Kidney epithelial cell (primary cell): Measurements from ENCODE around the gene ITPK1. TPM values are rescaled to one million over a fixed set of nuclear protein-coding genes. Genes with fewer than 3 reads are reported as not detected.

ENCODE experiments used
- DNase-seq: peaks from one replicate; pipeline ENCODE4 v3.0.0-alpha.2; 2010; ENCODE audit warnings: low read depth
- H3K27me3 ChIP-seq: 2 replicates; pipeline ENCODE4 v1.6.0; 2011; ENCODE audit warnings: low read length; ENCODE audit not compliant: control insufficient read depth, insufficient read depth
- H3K36me3 ChIP-seq: 2 replicates; pipeline ENCODE4 v1.5.1; 2011; ENCODE audit warnings: low read length; ENCODE audit not compliant: control insufficient read depth, insufficient read depth
- H3K4me3 ChIP-seq: 2 replicates; pipeline ENCODE4 v1.5.1; 2011; ENCODE audit warnings: low read depth, mild to moderate bottlenecking, control low read depth, low read length
- CTCF ChIP-seq: IDR thresholded peaks from 2 replicates; pipeline ENCODE4 v1.5.1; 2011; ENCODE audit warnings: mild to moderate bottlenecking, moderate library complexity, low read length, control low read depth, inconsistent platforms; ENCODE audit not compliant: insufficient read depth, poor library complexity, severe bottlenecking
- total RNA-seq: library from RNA; depleted of rRNA; stranded (reverse); fragments of >200 nt; gene quantifications from 2 replicates; pipeline ENCODE4 v1.2.3, GENCODE V29; 2015

The ITPK1 gene
- total RNA-seq, 1 donor from 2014 or later = 21.3 TPM

GRCh38 chr14:93017301-93017797 lies 98.4 kb downstream of the ITPK1 start:
- no peaks in the 10 kb centered on the region for H3K27me3 ChIP-seq
- no peaks in the 10 kb centered on the region for H3K36me3 ChIP-seq
- no peak for DNase-seq
- H3K4me3 ChIP-seq = no peak overlapping the region
- TF ChIP-seq CTCF = no peak

GRCh38 chr14:93016275-93016845 lies 99.4 kb downstream of the ITPK1 start:
- DNase-seq = no peak
- TF ChIP-seq CTCF = no peak
- no peaks in the 10 kb centered on the region for H3K36me3 ChIP-seq
- H3K4me3 ChIP-seq = no peak overlapping the region
- no peaks in the 10 kb centered on the region for H3K27me3 ChIP-seq

- Histone ChIP-seq H3K36me3 (no peaks in the 10 kb centered on the region), H3K4me3 (no peak overlapping the region), H3K27me3 (no peaks in the 10 kb centered on the region)
- no peak for DNase-seq
- no peak for TF ChIP-seq CTCF
These were observed 100.2 kb downstream of the ITPK1 start for GRCh38 chr14:93015505-93015904.

GRCh38 chr14:93015064-93015463 lies 100.7 kb downstream of the ITPK1 start:
- Histone ChIP-seq H3K36me3 (no peaks in the 10 kb centered on the region), H3K27me3 (no peaks in the 10 kb centered on the region), H3K4me3 (no peak overlapping the region)
- TF ChIP-seq CTCF = no peak
- no peak for DNase-seq

GRCh38 chr14:93014058-93015023 lies 101.4 kb downstream of the ITPK1 start:
- H3K4me3 ChIP-seq = no peak overlapping the region
- H3K36me3 ChIP-seq = no peaks in the 10 kb centered on the region
- no peak for TF ChIP-seq CTCF

More at GRCh38 chr14:93014058-93015023, 101.4 kb downstream of the ITPK1 start:
- H3K27me3 ChIP-seq = no peaks in the 10 kb centered on the region
- DNase-seq = no peak
